H1 (cell line): Measurements from ENCODE around the gene CIPC. TPM values are rescaled to one million over a fixed set of nuclear protein-coding genes. Genes with fewer than 3 reads are reported as not detected.

Experiments
- CHD1 ChIP-seq: IDR thresholded peaks from 2 replicates; pipeline ENCODE4 v1.6.1; 2012; ENCODE audit warnings: low read depth, low read length, improper control_type of control experiment
- KDM1A ChIP-seq: fragments of 200-600, 300-600 bp; sonication (generic); IDR thresholded peaks from 2 replicates; pipeline ENCODE4 v1.7.1; 2016; ENCODE audit warnings: mild to moderate bottlenecking, low read length, borderline replicate concordance
- TBP ChIP-seq: IDR thresholded peaks from 2 replicates; pipeline ENCODE4 v1.6.1; 2011; ENCODE audit warnings: low read depth, low read length, improper control_type of control experiment
- TCF12 ChIP-seq: IDR thresholded peaks from 2 replicates; pipeline ENCODE4 v1.6.1; 2011; ENCODE audit warnings: low read depth, mild to moderate bottlenecking, low read length
- TEAD4 ChIP-seq: IDR thresholded peaks from 2 replicates; pipeline ENCODE4 v1.6.1; 2012; ENCODE audit warnings: low read depth, low read length, inconsistent platforms, mixed read lengths
- USF2 ChIP-seq: IDR thresholded peaks from 2 replicates; pipeline ENCODE4 v1.6.1; 2011; ENCODE audit warnings: low read length, improper control_type of control experiment
- YY1 ChIP-seq: IDR thresholded peaks from 2 replicates; pipeline ENCODE4 v1.6.1; 2011; ENCODE audit warnings: low read depth, mild to moderate bottlenecking, low read length
- polyA plus RNA-seq, 7 experiments: library from polyadenylated mRNA; depleted of rRNA in 3 of 7; stranded (reverse) in 5 of 7; unstranded in 2 of 7; fragments of >200 nt in 5 of 7; fragments of 200-250 nt in 2 of 7; gene quantifications; 1 replicate in 5 of 7; 2 replicates in 1 of 7; 4 replicates in 1 of 7; pipeline versions ENCODE4 v1.2.1 to v1.2.3, GENCODE V29; 2011 to 2013; ENCODE audit warnings: missing spikeins in 2 of 7, mixed read lengths in 2 of 7
- total RNA-seq: library from RNA; stranded (reverse); fragmentation: NEBNext Ultra II Directional; extraction: Animal tissue kit (Norgen Biotek cat#: 25700); gene quantifications from 2 replicates; pipeline ENCODE4 v1.2.1, GENCODE V29; 2021
- TF ChIP-seq, protein P1 (sequence below): IDR thresholded peaks from 2 replicates; pipeline ENCODE4 v1.6.1; 2012; ENCODE audit warnings: inconsistent platforms
- TF ChIP-seq, protein P2 (sequence below): IDR thresholded peaks from 2 replicates; pipeline ENCODE4 v1.6.1; 2011; ENCODE audit warnings: low read depth, mild to moderate bottlenecking, low read length; ENCODE audit not compliant: insufficient read depth

The CIPC gene
- total and polyA plus RNA-seq, 2 of the 8 experiments (the other 6 are each of a cell fraction or from before 2014, with no cell fraction given), result 13.9 to 32.7 TPM

DNA sequence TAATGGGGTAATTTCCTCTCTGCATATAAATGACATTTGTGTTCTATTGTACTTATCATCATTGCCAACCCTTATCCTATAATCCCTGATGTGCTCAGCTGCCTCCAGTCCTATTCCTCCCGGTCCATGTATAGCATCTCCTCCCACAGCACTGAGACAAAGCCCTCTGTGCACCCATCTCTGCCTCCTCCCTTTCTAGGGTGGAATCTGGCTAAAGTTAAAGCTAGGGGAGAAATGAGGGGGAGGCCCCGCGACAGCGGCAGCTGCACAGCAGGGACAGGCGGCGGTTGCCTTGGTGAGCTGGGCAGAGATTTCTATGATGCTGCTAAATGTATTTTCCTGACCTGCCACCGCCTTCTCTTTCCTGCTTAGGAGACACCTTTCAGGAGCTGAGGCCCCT is 56.4 kb downstream of the CIPC start (continued):
- TF ChIP-seq TBP, result no peak
- TF ChIP-seq, protein P1, sequence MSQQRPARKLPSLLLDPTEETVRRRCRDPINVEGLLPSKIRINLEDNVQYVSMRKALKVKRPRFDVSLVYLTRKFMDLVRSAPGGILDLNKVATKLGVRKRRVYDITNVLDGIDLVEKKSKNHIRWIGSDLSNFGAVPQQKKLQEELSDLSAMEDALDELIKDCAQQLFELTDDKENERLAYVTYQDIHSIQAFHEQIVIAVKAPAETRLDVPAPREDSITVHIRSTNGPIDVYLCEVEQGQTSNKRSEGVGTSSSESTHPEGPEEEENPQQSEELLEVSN, result no peak
- TF ChIP-seq CHD1, result no peak
- TF ChIP-seq, protein P2, sequence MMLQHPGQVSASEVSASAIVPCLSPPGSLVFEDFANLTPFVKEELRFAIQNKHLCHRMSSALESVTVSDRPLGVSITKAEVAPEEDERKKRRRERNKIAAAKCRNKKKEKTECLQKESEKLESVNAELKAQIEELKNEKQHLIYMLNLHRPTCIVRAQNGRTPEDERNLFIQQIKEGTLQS, result no peak
- no peak for TF ChIP-seq KDM1A
- no peak for TF ChIP-seq USF2
- no peak for TF ChIP-seq TCF12
- TF ChIP-seq TEAD4, result no peak
- no peak for TF ChIP-seq YY1
